GM21515 (cell line): Measurements from ENCODE around the gene KANSL3.
"Not testable (repeated sequence)": the region's sequence is repeated elsewhere in the genome, so short reads cannot be mapped to it uniquely, and the experiment has no call there.

Experiments
- ATAC-seq: cut with Tn5 transposase; IDR thresholded peaks from one replicate; pipeline ENCODE4 v1.9.1; 2021; ENCODE audit not compliant: unreplicated experiment

KANSL3 gene

GRCh38 chr2:96655526-96655925, 17.4 kb upstream of the KANSL3 start:
- no peak for ATAC-seq

- ATAC-seq: not testable (repeated sequence)
Measured at GRCh38 chr2:96654791-96655190, 16.7 kb upstream of the KANSL3 start.

- no peak for ATAC-seq
Measured at GRCh38 chr2:96651793-96652192, 13.7 kb upstream of the KANSL3 start.

- no peak for ATAC-seq
Measured at GRCh38 chr2:96649342-96649741, 11.2 kb upstream of the KANSL3 start.

- no peak for ATAC-seq
Measured at GRCh38 chr2:96648306-96648930, 10.3 kb upstream of the KANSL3 start.

GRCh38 chr2:96647681-96648080, 9.6 kb upstream of the KANSL3 start:
- ATAC-seq: no peak

- no peak for ATAC-seq
Measured at GRCh38 chr2:96642564-96643360, 4.7 kb upstream of the KANSL3 start, which contains the start of gene FER1L5. Gene FER1L5, plus strand, starts transcription at chr2:96642764. Its CDS starts 73 bp downstream, at chr2:96642837.

GRCh38 chr2:96637385-96638143, 548 bp downstream of the KANSL3 start:
- peak; percentile 66 for ATAC-seq

- ATAC-seq: no peak
Measured at GRCh38 chr2:96636551-96637171, 1.5 kb downstream of the KANSL3 start.

GRCh38 chr2:96633641-96634040, 4.5 kb downstream of the KANSL3 start:
- no peak for ATAC-seq

GRCh38 chr2:96631804-96632435, 6.2 kb downstream of the KANSL3 start:
- ATAC-seq: no peak

- no peak for ATAC-seq
Measured at GRCh38 chr2:96626553-96626942, 11.6 kb downstream of the KANSL3 start.

- ATAC-seq: no peak
Measured at GRCh38 chr2:96625571-96626552, 12.2 kb downstream of the KANSL3 start.

GRCh38 chr2:96623116-96623515, 15.0 kb downstream of the KANSL3 start:
- ATAC-seq: no peak

GRCh38 chr2:96622544-96622943, 15.6 kb downstream of the KANSL3 start:
- no peak for ATAC-seq

GRCh38 chr2:96618596-96619283, 19.4 kb downstream of the KANSL3 start:
- ATAC-seq: no peak

- no peak for ATAC-seq
Measured at GRCh38 chr2:96617012-96617411, 21.1 kb downstream of the KANSL3 start.

GRCh38 chr2:96616535-96616934, 21.6 kb downstream of the KANSL3 start:
- ATAC-seq: no peak

- ATAC-seq: no peak
Measured at GRCh38 chr2:96616128-96616527, 22.0 kb downstream of the KANSL3 start.
